Stimulated activated CD8-positive, alpha-beta memory T cell treated with anti-CD3 and anti-CD28 coated beads, Interleukin-15, amount 100 ng/mL, for 1 hour (primary cell): ENCODE data around the gene XYLT1.

Experiments
- DNase-seq: peaks from one replicate; pipeline ENCODE4 v3.0.0-alpha.2; 2020; ENCODE audit warnings: low read depth

The XYLT1 gene

GRCh38 chr16:17374668-17375255, 96.0 kb downstream of the XYLT1 start:
- DNase-seq, result no peak

- DNase-seq, result no peak
Observed at GRCh38 chr16:17373533-17373932, 97.2 kb downstream of the XYLT1 start.

- no peak for DNase-seq
Observed at GRCh38 chr16:17372386-17372785, 98.4 kb downstream of the XYLT1 start.

GRCh38 chr16:17371299-17371698, 99.5 kb downstream of the XYLT1 start:
- no peak for DNase-seq

GRCh38 chr16:17370731-17371285, 100.0 kb downstream of the XYLT1 start:
- DNase-seq, result no peak

- no peak for DNase-seq
Observed at GRCh38 chr16:17370223-17370707, 100.5 kb downstream of the XYLT1 start.

- peak; percentile 36 for DNase-seq
Observed at GRCh38 chr16:17369421-17370222, 101.1 kb downstream of the XYLT1 start.

GRCh38 chr16:17368951-17369350, 101.8 kb downstream of the XYLT1 start:
- DNase-seq, result no peak

GRCh38 chr16:17368446-17368845, 102.3 kb downstream of the XYLT1 start:
- no peak for DNase-seq

- no peak for DNase-seq
Observed at GRCh38 chr16:17367923-17368322, 102.8 kb downstream of the XYLT1 start.

GRCh38 chr16:17367036-17367435, 103.7 kb downstream of the XYLT1 start:
- DNase-seq, result no peak

GRCh38 chr16:17366299-17366961, 104.3 kb downstream of the XYLT1 start:
- DNase-seq, result no peak

GRCh38 chr16:17365591-17366298, 105.0 kb downstream of the XYLT1 start:
- DNase-seq, result no peak

- no peak for DNase-seq
Observed at GRCh38 chr16:17365211-17365541, 105.6 kb downstream of the XYLT1 start.

GRCh38 chr16:17364319-17365210, 106.2 kb downstream of the XYLT1 start:
- DNase-seq, result no peak

GRCh38 chr16:17362946-17363345, 107.8 kb downstream of the XYLT1 start:
- DNase-seq, result no peak

GRCh38 chr16:17362183-17362582, 108.6 kb downstream of the XYLT1 start:
- no peak for DNase-seq

- no peak for DNase-seq
Observed at GRCh38 chr16:17360693-17361122, 110.1 kb downstream of the XYLT1 start.

GRCh38 chr16:17359788-17360390, 110.9 kb downstream of the XYLT1 start:
- DNase-seq, result no peak

- no peak for DNase-seq
Observed at GRCh38 chr16:17358846-17359245, 111.9 kb downstream of the XYLT1 start.

- no peak for DNase-seq
Observed at GRCh38 chr16:17358355-17358754, 112.4 kb downstream of the XYLT1 start.
